Fibroblast of lung (primary cell): ENCODE data around the gene CAVIN3.

Experiments used
- CTCF ChIP-seq, 2 donors: IDR thresholded peaks in 1 of 2; conservative IDR thresholded peaks in 1 of 2; 1 replicate in 1 of 2; 2 replicates in 1 of 2; pipeline ENCODE4 v1.5.1; 2011 to 2012; ENCODE audit warnings: low read length in 2 of 2, control low read depth in 1 of 2, inconsistent platforms in 1 of 2, low read depth in 1 of 2, mild to moderate bottlenecking in 1 of 2
- EZH2 ChIP-seq: IDR thresholded peaks from 2 replicates; pipeline ENCODE4 v1.5.1; 2012; ENCODE audit warnings: low read length, control low read depth, mild to moderate bottlenecking; ENCODE audit errors: missing control alignments

- TF ChIP-seq EZH2 (no peak), CTCF (conservative IDR thresholded peaks at IDR 0.05 in 1 of 2, IDR thresholded peaks at IDR 0.05 in 1 of 2; ENCODE audit: low read depth in 1 of 2, low read length in 2 of 2) (no peak)
These were observed 36.9 kb upstream of the CAVIN3 start for GRCh38 chr11:6357222-6357621.
